Testis (tissue), 2 donors: ENCODE results near the gene SLC5A6.

Experiments
- POLR2A ChIP-seq: fragments of 450-650 bp; IDR thresholded peaks from one replicate; pipeline ENCODE4 v1.6.1; 2017; ENCODE audit warnings: antibody characterized with exemption, mild to moderate bottlenecking, moderate library complexity
- TF ChIP-seq, protein P1 (sequence below), 3 experiments: fragments of 450-650 bp in 2 of 3; fragments of 200-600 bp in 1 of 3; sonication (generic) in 1 of 3; IDR thresholded peaks; one replicate each; pipeline ENCODE4 v1.5.1; 2016 to 2019; ENCODE audit warnings: antibody characterized with exemption in 3 of 3, mild to moderate bottlenecking in 2 of 3, moderate library complexity in 1 of 3

DNA sequence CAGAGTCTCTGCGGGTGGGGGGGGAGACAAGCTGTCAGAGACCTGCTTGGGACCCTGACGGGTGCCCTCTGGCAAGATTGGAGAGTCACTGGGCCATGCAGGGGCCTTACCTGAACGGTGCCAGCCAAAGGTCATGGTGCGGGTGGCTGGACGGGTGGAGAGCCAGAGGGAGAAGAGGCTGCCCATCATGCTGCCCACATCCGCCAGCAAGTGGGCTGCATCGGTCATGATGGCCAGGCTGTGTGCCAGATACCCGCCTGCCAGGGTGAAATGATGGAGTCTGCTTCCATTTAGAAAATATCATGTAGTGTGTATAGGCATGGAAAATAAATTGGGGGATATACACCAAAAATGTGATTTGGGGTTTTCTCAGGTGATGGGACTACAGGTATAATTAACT is 46.0 kb upstream of the SLC5A6 start:
- TF ChIP-seq, protein P1, sequence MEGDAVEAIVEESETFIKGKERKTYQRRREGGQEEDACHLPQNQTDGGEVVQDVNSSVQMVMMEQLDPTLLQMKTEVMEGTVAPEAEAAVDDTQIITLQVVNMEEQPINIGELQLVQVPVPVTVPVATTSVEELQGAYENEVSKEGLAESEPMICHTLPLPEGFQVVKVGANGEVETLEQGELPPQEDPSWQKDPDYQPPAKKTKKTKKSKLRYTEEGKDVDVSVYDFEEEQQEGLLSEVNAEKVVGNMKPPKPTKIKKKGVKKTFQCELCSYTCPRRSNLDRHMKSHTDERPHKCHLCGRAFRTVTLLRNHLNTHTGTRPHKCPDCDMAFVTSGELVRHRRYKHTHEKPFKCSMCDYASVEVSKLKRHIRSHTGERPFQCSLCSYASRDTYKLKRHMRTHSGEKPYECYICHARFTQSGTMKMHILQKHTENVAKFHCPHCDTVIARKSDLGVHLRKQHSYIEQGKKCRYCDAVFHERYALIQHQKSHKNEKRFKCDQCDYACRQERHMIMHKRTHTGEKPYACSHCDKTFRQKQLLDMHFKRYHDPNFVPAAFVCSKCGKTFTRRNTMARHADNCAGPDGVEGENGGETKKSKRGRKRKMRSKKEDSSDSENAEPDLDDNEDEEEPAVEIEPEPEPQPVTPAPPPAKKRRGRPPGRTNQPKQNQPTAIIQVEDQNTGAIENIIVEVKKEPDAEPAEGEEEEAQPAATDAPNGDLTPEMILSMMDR (IDR thresholded peaks at IDR 0.05), result no peak
- no peak for TF ChIP-seq POLR2A
